Stimulated activated CD4-positive, alpha-beta T cell treated with anti-CD3 and anti-CD28 coated beads, Interleukin-2, amount 100 ng/mL, for 4 hours (primary cell): Measurements from ENCODE around the gene TMEM132D.

Experiments
- DNase-seq: peaks from one replicate; pipeline ENCODE4 v3.0.0-alpha.2; 2020; ENCODE audit warnings: low read depth

Gene TMEM132D

DNA sequence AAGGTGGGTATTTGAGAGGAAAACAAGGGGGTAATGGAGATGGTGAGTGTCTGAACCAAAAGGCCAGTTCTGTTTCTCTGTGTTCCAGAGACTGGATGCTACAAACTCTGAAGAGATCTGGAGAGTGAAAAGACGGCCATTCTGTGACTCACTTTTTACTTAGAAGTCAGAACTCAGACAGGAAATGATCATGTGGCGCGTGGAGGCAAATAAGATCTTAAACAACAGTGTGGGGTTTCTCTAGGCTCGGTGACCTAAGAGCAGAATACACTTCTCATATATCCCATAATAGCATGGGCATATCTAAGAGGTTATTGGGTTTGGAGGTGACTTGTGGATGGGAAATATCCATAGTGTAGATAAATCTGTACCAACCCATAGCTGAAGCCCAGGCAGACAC is 463.5 kb downstream of the TMEM132D start:
- no peak for DNase-seq

DNA sequence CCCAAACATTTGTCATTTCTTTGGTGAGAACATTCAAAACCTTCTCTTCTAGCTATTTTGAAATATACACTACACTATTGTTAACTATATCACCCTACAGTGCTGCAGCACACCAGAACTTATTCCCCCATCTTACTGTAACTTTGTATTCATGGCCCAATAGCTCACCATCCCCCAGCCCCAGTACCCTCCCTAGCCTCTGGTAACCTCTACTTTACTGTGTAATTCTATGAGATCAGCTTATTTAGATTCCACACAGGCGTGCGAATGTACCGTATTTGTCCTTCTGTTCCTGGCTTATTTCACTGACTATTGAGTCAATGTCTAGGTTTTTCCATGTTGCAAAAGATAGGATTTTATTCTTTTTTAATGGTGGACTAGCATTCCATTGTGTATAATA is 469.0 kb downstream of the TMEM132D start:
- no peak for DNase-seq

DNA sequence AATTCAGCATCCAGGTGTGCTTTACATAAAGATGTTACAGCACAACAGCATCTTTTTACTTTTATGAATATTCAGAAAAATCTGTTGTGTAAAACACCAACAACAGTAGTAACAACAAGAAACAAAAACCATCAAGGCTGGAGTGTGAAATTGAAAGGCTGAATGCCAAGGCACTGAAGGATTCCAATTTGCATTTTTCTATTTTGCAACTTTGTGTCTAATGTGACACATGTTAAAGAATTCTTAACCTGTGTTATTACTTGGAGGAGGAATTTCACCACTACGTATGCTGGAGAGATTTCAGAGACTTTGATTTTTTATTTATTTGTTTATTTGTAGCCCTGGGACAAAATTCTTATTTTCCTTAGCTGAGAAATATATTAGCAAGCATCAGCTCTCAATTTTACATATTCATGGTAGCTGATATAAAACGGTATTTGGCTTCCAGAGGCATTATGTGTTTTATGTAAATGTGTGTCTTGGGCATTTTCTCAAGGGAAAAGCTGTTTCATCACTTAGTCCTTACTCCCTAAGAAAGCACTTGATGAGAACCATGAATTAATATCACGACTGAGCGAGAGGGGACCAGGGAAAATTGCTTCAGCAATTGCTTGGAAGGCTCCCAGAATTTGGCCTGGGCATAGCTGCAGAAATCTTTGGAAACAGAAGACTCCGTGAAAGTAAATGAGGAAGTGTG is 475.4 kb downstream of the TMEM132D start:
- no peak for DNase-seq

GRCh38 chr12:129423041-129423580 is 480.7 kb downstream of the TMEM132D start:
- no peak for DNase-seq

DNA sequence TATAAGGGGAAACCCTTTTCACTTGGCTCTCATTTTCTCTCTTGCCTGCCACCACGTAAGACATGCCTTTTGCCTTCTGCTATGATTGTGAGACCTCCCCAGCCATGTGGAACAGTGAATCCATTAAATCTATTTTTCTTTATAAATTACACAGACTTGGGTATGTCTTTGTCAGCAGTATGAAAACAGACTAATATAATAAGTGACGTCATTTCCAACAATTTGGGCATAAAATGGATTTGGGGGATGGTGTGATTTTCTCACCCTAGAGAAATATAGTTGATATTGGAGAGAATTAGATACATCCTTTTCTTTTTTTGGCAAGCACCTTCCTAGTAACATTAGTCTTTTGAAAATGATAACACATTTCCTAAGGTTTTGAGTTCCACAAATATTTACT is 490.5 kb downstream of the TMEM132D start:
- DNase-seq: no peak

GRCh38 chr12:129409281-129409680 is 494.5 kb downstream of the TMEM132D start:
- no peak for DNase-seq

DNA sequence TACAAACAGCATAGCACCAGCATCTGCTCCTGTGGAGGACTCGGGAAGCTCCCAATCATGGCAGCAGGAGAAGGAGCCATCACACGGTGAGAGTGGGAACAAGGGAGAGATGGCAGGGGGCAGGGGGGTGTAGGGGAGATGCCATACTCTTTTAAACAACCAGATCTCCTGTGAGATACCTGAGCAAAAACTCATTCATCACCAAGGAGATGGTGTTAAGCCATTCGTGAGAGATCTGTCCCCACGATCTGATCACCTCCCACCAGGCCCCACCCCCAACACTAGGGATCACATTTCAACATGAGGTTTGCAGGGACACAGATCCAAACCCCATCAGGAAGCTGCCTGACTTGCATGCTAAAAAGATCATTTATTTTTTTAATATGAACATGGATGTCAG is 499.3 kb downstream of the TMEM132D start:
- no peak for DNase-seq

- no peak for DNase-seq
These were observed 502.3 kb downstream of the TMEM132D start for GRCh38 chr12:129401572-129401971.

DNA sequence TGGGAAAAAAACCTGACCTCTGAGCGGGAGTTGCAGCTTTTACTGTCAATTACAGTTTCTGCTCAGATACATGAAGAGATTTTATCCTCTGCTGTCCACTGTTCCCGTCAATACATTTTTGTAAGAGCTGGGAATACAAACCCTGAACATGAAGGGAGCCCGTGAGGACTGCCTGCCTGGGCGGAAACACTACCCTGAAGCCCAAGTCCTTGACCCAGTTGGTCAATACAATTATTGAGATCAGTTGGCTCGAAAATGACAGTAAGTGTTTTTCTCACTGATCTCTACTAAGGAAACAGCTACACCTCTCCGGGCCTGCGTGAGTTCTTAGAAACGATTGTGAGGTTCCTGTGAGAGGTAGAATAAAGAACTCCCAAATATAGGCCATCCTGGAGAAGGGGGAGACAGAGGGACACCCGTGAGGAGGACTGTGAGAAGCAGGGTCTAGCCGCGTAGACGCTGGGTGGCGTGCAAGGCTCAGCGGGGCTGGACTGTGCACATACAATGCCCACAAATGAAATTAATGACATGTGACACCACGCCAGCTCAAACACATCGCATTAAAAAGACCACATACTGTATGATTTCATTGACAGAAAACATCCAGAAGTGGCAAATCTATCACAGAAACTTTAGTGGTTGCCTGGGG is 509.5 kb downstream of the TMEM132D start:
- DNase-seq: no peak

GRCh38 chr12:129393357-129393937 is 510.4 kb downstream of the TMEM132D start:
- DNase-seq: no peak

DNA sequence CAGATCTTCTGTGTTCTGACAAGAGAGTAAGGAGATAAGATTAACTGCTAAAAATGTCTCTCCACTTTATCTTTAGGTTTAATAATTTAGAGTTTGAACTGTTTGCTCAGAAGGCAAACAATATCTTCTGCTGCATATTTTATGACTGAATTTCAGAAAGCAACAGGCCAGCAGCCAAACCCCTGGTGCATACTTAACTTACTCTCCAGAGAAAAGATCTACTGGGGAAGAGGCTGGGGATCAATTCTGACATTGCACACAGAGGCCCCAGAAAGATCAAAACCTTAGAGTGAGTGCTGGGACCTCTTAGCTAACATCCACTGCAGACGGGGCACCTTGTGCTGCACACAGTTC is 518.2 kb downstream of the TMEM132D start:
- DNase-seq: no peak

GRCh38 chr12:129383956-129384355 is 519.9 kb downstream of the TMEM132D start:
- no peak for DNase-seq

DNA sequence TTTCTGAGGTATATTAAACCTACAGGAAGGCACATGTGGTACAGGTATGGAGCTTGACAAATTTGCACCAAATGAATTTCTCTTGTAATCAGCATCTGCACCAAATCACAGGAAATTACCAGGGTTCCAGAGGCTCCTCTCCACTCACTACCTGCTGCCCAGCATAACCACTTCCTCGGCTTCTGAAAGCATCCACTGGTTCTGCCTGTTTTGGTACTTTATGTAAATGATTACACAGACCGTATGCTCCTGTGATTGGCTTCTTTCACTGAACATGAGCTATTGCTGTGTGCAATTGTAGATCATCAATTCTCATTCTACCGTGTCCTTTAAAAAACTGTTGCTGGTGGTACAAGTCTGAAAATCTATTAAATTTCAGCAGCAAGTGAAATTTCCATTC is 522.1 kb downstream of the TMEM132D start:
- no peak for DNase-seq

- no peak for DNase-seq
These were observed 524.6 kb downstream of the TMEM132D start for GRCh38 chr12:129379076-129379804.

DNA sequence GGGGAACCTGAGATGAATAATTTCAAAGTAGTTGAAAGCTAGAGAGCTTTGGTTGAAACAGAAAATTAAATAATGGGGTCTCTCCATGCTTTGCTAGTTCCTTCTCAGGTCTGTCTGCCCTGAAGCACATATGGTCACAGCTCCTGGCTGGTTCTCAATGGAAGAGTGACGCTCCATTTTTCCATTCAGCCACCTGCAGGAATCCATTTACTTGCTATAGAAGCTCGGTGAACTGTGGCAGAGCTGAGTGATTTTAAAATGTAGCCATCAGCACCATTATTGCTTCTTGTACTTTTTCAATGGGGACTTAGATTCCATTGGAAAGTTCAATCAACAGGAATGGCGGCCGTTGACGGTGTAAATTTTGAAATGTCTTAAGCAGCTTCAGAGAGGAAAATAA is 525.3 kb downstream of the TMEM132D start:
- DNase-seq: no peak

- no peak for DNase-seq
These were observed 530.1 kb downstream of the TMEM132D start for GRCh38 chr12:129373746-129374145.

DNA sequence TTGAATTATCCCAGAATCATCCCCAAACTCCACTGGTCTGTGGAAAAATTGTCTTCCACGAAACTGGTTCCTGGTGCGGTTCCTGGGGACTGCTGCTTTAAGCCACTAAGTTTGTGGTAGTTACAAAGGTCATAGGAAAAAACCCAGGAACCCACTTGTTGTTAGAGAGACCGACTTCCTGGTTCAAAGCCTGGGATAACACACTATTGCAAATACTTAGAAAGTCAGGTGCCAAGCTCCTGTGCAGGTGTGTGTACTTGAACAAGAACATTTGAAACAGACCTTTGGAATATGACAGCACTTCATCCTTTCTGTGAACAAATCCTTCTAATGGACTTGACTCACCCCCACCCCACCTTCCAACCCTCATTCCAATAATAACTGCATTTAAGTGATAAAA is 530.9 kb downstream of the TMEM132D start:
- no peak for DNase-seq

DNA sequence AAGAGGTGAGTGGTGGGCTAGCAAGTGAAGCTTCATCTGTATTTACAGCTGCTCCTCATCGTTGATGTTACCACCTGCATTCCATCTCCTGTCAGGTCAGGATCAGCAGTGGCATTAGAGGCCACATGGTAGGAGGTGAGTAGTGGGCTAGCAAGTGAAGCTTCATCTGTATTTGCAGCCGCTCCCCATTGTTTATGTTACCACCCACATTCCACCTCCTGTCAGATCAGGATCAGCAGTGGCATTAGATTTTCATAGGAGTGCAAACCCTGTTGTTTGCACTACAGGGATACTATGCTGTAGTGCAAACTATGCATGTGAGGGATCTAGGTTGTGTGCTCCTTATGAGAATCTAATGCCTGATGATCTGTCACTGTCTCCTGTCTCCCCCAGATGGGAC is 531.5 kb downstream of the TMEM132D start:
- no peak for DNase-seq

DNA sequence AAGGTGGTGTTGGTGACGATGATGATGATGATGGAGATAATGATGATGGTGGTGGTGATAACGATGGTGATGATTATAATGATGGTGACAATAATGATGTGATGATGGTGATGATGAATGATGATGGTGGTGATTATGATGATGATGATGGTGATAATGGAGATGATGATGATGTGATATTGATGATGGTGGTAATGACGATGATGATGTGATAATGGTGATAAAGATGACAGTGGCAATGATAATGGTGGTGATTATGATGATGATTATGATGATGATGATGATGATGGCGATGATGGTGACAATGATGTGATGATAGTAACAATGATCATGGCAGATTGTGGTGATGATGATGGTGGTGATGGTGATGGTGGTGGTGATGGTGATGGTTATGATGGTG is 532.6 kb downstream of the TMEM132D start:
- no peak for DNase-seq

DNA sequence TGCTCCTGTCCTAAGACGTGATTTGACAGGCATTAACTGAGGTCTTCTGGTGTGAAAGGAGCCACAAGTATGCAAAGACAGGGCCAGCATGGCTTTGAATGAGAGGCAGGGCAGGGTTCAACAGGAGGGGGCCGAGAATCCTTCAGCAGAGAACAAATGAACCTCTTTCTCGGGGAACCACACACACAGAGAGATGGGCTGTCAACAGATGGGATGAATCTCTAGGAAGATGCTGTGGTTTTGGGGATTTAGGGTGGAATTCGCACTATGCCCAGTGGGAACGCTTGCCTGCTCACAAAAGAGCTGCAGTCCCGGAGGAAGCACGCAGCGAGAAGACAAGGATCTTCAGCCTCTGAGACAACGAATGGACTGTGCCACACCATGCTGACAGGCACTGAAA is 537.2 kb downstream of the TMEM132D start:
- DNase-seq: no peak

GRCh38 chr12:129363041-129363440 is 540.8 kb downstream of the TMEM132D start:
- no peak for DNase-seq

DNA sequence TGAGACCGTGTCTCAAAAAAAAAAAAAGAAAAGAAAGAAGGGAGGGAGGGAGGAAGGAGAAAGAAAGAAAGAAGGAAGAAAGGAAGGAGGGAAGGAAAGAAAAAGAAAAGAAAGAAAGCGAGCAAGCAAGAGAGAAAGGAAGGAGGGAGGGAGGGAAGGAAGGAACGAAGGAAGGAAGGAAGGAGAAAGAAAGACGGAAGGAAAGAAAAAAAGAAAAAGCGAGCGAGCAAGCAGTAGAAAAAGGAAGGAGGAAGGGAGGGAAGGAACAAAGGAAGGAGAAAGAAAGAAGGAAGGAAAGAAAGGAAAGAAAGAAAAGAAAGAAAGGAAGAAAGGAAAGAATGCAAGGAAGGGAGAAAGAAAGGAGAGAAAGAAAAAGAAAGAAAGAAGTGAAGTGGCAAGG is 546.6 kb downstream of the TMEM132D start:
- no peak for DNase-seq

GRCh38 chr12:129351481-129351880 is 552.3 kb downstream of the TMEM132D start:
- no peak for DNase-seq
